GM12801 (cell line): Measurements from ENCODE around the gene DNAJC4.

ENCODE experiments used
- TF ChIP-seq, protein P1 (sequence below): IDR thresholded peaks from one replicate; pipeline ENCODE4 v1.5.1; 2011; ENCODE audit warnings: control low read depth; ENCODE audit not compliant: insufficient read length; ENCODE audit errors: extremely low read depth

The DNAJC4 gene

DNA sequence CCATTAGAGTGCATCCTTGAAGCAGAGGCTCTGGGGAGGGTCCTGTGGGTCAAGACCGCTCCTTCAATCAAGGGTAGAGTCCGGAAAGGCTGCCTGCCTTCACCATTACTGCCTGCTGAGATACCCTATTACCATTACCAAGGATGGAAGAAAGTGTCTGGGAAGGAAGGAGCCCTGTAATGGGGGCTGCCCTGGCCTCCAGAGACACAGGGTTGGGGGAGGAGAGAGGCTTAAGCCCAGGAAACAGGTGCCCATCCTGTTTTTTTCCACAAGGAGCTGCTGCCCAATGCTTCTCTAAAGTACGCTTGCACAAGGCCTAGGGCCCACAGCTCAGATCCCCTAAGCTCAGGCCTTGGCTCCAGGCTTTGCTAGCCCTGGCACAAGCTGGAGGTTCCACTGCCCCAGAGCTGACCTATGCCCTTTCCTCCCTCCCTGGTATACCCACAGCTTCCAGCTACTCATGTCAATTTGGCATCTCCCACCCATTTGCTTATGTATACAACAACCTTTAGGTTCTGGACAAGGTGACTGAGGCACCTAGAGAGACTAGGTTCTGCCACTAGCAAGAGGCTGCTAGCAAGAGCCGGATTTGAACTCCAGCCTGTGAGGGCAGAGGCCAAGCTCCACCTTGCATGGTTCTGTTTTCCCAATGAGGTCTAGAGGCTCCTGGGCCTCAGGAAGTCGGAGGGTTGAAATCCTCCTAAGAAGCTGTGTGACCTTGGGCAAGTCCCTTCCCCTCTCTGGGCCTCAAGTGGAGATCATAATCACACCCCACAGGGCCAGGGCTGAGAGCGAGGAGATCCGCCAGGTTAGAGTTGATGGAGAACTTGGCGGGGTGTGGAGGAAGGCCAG lies 19.4 kb downstream of the DNAJC4 start:
- TF ChIP-seq, protein P1, sequence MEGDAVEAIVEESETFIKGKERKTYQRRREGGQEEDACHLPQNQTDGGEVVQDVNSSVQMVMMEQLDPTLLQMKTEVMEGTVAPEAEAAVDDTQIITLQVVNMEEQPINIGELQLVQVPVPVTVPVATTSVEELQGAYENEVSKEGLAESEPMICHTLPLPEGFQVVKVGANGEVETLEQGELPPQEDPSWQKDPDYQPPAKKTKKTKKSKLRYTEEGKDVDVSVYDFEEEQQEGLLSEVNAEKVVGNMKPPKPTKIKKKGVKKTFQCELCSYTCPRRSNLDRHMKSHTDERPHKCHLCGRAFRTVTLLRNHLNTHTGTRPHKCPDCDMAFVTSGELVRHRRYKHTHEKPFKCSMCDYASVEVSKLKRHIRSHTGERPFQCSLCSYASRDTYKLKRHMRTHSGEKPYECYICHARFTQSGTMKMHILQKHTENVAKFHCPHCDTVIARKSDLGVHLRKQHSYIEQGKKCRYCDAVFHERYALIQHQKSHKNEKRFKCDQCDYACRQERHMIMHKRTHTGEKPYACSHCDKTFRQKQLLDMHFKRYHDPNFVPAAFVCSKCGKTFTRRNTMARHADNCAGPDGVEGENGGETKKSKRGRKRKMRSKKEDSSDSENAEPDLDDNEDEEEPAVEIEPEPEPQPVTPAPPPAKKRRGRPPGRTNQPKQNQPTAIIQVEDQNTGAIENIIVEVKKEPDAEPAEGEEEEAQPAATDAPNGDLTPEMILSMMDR, result no peak

DNA sequence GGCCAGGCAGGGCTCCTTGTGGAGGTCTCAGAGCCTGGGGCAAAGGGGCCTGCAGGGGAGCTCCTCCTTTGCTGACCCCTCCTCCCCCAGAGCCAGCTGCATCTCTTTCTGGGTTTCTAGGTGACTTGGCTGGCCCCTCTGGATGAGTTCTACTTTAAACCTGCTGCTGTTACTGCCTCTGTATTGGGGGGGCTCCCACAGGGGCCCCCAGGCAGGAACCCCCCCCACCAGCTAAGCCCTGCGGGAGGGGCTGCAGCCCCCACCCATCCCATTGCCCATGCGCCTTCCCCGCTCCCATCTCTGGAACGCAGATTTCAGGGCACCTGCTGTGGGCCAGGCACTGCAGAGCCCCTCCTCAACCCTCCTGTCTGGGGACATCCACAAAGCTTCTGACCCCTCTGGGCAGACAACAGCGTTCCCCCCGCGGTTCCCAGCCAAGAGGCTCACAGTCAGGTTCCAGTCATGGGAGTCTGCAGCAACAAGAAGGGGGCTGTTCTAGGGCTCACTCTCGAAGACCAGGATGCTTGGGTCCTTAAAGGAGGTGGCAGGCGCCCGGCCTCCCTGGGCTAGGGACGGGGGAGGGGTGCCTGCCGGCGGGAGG lies 20.2 kb downstream of the DNAJC4 start:
- TF ChIP-seq, protein P1, result no peak

DNA sequence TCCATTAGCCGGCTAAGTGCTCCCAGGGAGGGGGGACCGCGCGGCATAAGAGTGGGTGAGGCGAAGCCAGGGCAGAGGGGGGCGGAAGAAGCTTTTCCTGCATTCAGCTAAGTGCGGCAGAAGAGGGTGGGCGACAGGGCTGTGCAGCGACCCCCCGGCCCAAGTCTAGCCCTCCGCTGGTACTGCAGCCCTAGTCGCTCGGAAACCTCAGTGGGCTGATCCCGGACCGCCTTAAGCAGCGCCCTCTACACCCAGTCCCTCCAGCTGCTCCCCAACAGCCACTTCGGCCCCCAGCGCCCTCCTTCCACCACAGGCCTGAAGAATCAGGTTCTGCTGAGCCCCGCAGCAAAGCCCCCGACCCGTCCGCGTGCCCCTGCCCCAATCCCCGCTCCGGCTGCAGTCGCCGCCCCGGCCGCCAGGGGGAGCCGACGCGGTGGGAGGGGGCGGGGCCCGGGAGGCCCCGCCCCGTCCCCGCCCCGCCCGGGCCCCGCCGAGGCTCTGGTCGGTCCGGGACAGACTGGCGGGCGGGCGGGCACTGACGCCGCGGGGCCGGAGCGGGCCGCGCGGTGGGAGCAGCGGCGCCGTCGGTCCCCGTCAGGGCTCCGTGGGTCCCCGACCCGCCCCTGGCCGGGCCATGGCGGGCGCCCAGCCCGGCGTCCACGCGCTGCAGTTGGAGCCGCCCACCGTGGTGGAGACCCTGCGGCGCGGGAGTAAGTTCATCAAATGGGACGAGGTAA lies 20.8 kb downstream of the DNAJC4 start, which contains the start of gene PLCB3:
TSS of gene PLCB3 (plus strand) at position 515 of the 737 bp plus-strand sequence. CDS start at position 635, 120 bp downstream.
- TF ChIP-seq, protein P1, result no peak

DNA sequence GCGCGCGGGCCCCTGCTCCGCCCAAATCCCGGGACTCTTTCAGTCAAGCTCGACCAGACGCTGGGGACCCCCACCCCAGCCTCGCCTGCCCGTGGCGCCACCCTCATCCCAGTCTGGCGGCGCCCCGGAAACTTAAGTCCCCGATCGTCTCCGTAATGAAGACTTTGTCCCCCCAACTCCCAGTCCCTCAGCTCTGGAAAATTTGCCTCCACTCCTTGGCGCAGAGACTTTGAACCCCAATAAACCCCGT lies 21.3 kb downstream of the DNAJC4 start:
- TF ChIP-seq, protein P1, result no peak

DNA sequence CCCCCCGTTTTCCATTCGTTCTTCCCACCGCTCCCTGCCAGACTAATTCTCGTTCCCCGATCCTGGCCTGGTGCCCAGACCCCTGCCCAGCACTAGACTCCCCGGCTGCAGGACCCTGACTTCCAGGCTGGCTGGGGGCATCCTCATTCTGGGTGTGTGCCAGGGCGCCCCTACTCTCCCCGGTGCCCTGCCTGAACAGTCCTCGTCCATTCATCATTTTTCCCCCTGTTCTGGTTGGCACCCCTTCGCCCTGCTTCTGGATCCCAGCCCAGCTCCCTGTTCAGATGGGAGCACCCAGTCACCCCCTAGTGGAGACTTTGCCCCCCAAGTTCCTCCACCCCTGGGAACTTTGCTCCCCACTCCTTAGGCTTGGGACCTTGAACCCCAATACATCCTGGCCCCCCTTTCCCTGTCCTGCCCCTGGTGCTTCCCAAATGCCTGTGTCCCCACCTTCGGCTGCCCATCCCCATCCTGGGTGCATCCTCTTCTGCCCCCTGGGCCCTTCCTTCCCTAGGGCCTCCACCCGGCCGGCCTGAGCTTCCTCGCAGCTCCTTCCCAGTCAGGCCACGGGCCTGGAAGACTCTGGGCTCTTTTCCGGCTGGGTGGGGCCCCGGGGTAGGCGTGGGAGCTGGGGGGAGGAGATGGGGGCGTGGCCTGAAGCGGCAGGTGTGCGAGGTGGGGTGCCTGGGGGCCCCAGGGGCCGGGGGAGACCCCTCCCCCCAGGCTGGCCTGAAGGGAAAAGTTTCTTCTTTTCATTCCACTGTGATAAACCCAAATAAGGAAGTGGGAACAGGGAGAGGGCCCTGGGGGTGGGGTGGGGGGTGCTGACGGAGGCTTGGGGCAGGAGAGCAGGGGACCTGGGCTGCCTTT lies 21.9 kb downstream of the DNAJC4 start:
- TF ChIP-seq, protein P1, result no peak

DNA sequence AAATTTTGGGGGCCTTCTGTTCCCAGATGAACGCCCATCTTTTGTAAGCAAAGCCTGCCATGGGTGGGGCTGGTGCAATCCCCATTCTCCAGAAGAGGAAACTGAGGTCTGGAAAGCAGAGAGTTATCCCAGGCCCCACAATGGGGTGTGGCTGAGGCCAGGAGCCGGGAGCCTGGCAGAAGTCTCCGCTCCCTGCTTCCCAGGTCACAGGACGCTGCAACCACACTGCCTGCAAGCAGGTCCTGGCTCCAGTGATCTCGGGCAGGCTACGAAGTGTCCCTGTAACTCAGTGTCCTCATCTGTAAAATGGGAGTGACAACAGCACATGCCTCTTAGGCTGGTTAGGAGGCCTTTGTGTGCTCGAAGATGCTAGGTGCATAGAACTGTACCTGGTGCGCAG lies 22.7 kb downstream of the DNAJC4 start:
- TF ChIP-seq, protein P1, result no peak
